GM21367 (cell line): ENCODE results near the gene MCF2L.
"Not testable (repeated sequence)": the region's sequence is repeated elsewhere in the genome, so short reads cannot be mapped to it uniquely, and the experiment has no call there.

Source experiments
- ATAC-seq: cut with Tn5 transposase; IDR thresholded peaks from one replicate; pipeline ENCODE4 v1.9.1; 2021; ENCODE audit not compliant: unreplicated experiment

MCF2L gene

GRCh38 chr13:113091891-113092775 lies 123.1 kb downstream of the MCF2L start:
- no peak for ATAC-seq

- ATAC-seq = no peak
Measured at GRCh38 chr13:113092776-113093579, 124.0 kb downstream of the MCF2L start.

GRCh38 chr13:113093580-113094409 lies 124.8 kb downstream of the MCF2L start:
- ATAC-seq = no peak

- no peak for ATAC-seq
Measured at GRCh38 chr13:113094410-113094800, 125.4 kb downstream of the MCF2L start.

GRCh38 chr13:113095146-113096051 lies 126.4 kb downstream of the MCF2L start:
- ATAC-seq = no peak

GRCh38 chr13:113096052-113096744 lies 127.2 kb downstream of the MCF2L start:
- ATAC-seq = no peak

GRCh38 chr13:113096745-113097305 lies 127.8 kb downstream of the MCF2L start:
- no peak for ATAC-seq

GRCh38 chr13:113097651-113098050 lies 128.6 kb downstream of the MCF2L start:
- ATAC-seq = no peak

GRCh38 chr13:113098162-113098732 lies 129.2 kb downstream of the MCF2L start:
- ATAC-seq = no peak

GRCh38 chr13:113099142-113099541 lies 130.1 kb downstream of the MCF2L start:
- no peak for ATAC-seq

GRCh38 chr13:113102302-113102701 lies 133.3 kb downstream of the MCF2L start:
- ATAC-seq = not testable (repeated sequence)

- no peak for ATAC-seq
Measured at GRCh38 chr13:113102727-113103126, 133.7 kb downstream of the MCF2L start.

- no peak for ATAC-seq
Measured at GRCh38 chr13:113103646-113104045, 134.6 kb downstream of the MCF2L start.

- ATAC-seq = no peak
Measured at GRCh38 chr13:113105032-113105920, 136.3 kb downstream of the MCF2L start, which contains the start of gene F7. Gene F7, plus strand, starts transcription at chr13:113105791. Its CDS starts 51 bp downstream, at chr13:113105842.

- no peak for ATAC-seq
Measured at GRCh38 chr13:113105921-113106452, 137.0 kb downstream of the MCF2L start.

- ATAC-seq = no peak
Measured at GRCh38 chr13:113106711-113107351, 137.8 kb downstream of the MCF2L start.

GRCh38 chr13:113108521-113108920 lies 139.5 kb downstream of the MCF2L start:
- not testable (repeated sequence) for ATAC-seq
